G401.6 (cell line): Measurements from ENCODE around the gene CHN2.

Source experiments
- FAIRE-seq: peaks from 2 replicates; lab custom pipeline; 2012; peaks lifted over from hg19 to GRCh38; lab: Jason Lieb, UNC

The CHN2 gene

GRCh38 chr7:29435167-29435566, 240.6 kb downstream of the CHN2 start:
- no peak for FAIRE-seq

GRCh38 chr7:29435902-29436301, 241.3 kb downstream of the CHN2 start:
- no peak for FAIRE-seq

GRCh38 chr7:29442146-29442545, 247.6 kb downstream of the CHN2 start:
- no peak for FAIRE-seq

GRCh38 chr7:29443552-29443951, 249.0 kb downstream of the CHN2 start:
- FAIRE-seq: no peak

GRCh38 chr7:29444267-29444666, 249.7 kb downstream of the CHN2 start:
- no peak for FAIRE-seq

- no peak for FAIRE-seq
Observed at GRCh38 chr7:29445736-29446135, 251.2 kb downstream of the CHN2 start.

GRCh38 chr7:29447828-29448227, 253.3 kb downstream of the CHN2 start:
- no peak for FAIRE-seq

- no peak for FAIRE-seq
Observed at GRCh38 chr7:29449569-29450260, 255.1 kb downstream of the CHN2 start.

- FAIRE-seq: no peak
Observed at GRCh38 chr7:29453021-29453420, 258.4 kb downstream of the CHN2 start.

GRCh38 chr7:29454464-29454863, 259.9 kb downstream of the CHN2 start:
- FAIRE-seq: no peak

GRCh38 chr7:29454899-29455451, 260.4 kb downstream of the CHN2 start:
- FAIRE-seq: no peak

GRCh38 chr7:29457141-29457561, 262.6 kb downstream of the CHN2 start:
- no peak for FAIRE-seq

GRCh38 chr7:29457565-29458011, 263.0 kb downstream of the CHN2 start:
- FAIRE-seq: no peak

- no peak for FAIRE-seq
Observed at GRCh38 chr7:29458933-29459332, 264.4 kb downstream of the CHN2 start.

GRCh38 chr7:29459589-29459988, 265.0 kb downstream of the CHN2 start:
- no peak for FAIRE-seq

GRCh38 chr7:29461996-29462395, 267.4 kb downstream of the CHN2 start:
- FAIRE-seq: no peak

- no peak for FAIRE-seq
Observed at GRCh38 chr7:29463504-29464158, 269.1 kb downstream of the CHN2 start.

- no peak for FAIRE-seq
Observed at GRCh38 chr7:29464753-29465152, 270.2 kb downstream of the CHN2 start.

GRCh38 chr7:29467193-29467926, 272.8 kb downstream of the CHN2 start:
- FAIRE-seq: no peak

GRCh38 chr7:29468196-29468595, 273.6 kb downstream of the CHN2 start:
- no peak for FAIRE-seq

GRCh38 chr7:29469281-29469680, 274.7 kb downstream of the CHN2 start:
- FAIRE-seq: no peak

GRCh38 chr7:29469976-29470557, 275.5 kb downstream of the CHN2 start:
- FAIRE-seq: no peak
